Measurements from ENCODE around the gene NKAIN2. TPM values are rescaled to one million over a fixed set of nuclear protein-coding genes. Genes with fewer than 3 reads are reported as not detected.

The NKAIN2 gene
- total RNA-seq, 1 donor from 2014 or later: 4.6 TPM

DNA sequence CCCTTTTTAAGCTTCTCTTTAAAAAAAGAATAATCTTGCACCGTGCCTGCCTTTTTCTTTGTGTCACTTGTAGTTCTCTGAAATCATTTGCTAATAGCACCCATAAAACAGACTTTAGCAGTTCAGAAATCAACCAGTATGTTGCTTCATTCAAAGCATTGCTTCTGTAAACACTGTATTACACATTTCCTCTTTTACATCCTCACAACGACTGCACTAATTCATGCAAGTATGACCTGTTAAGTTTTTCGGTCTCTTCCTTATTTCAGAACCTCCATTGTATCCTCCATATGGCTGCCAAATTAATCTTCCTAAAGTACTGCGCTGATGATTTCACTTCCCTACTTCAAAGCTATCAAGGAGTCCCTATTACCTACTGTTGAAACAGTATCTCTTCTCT, 1015.7 kb downstream of the NKAIN2 start:
- DNase-seq (ENCODE audit: low spot score): no peak

DNA sequence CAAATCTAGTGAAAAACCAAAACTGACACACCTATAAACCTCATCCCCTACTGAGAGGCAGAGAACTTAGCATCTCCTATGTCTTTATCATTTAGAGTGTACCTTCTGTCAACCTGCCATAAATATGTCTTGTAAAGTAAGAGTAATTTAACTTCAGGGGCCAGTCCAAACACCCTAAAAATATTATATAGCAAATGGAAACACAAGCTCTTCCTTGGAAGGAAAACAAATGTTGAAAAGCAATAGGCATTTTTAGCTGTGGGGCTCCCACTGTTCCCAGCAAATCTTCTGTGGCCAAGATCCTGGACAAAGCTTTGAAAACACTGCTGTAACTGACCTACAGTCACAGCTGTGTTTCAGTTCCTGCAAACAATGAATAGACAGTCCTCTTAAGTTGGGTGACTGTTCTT, 1018.5 kb downstream of the NKAIN2 start:
- no peak for DNase-seq (ENCODE audit: low spot score)

DNA sequence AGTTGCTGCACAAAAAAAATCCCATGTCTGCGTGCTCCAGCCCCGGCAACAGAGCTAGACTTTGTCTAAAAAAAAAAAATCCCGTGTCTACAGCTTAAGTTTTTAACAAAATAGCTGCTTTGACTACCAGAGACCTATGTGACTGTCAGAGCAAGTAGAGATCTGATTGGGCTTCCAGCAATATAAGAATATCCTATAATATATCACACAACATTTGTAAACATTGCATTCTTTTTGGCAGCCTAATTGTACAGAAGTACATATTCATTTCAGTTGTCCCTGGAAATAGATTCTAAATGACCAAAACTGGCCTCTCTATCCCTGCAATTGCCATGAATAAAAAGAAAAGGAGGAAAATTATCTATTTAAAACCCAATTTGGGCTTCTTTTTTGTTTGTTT, 1019.1 kb downstream of the NKAIN2 start:
- DNase-seq (ENCODE audit: low spot score): no peak

DNA sequence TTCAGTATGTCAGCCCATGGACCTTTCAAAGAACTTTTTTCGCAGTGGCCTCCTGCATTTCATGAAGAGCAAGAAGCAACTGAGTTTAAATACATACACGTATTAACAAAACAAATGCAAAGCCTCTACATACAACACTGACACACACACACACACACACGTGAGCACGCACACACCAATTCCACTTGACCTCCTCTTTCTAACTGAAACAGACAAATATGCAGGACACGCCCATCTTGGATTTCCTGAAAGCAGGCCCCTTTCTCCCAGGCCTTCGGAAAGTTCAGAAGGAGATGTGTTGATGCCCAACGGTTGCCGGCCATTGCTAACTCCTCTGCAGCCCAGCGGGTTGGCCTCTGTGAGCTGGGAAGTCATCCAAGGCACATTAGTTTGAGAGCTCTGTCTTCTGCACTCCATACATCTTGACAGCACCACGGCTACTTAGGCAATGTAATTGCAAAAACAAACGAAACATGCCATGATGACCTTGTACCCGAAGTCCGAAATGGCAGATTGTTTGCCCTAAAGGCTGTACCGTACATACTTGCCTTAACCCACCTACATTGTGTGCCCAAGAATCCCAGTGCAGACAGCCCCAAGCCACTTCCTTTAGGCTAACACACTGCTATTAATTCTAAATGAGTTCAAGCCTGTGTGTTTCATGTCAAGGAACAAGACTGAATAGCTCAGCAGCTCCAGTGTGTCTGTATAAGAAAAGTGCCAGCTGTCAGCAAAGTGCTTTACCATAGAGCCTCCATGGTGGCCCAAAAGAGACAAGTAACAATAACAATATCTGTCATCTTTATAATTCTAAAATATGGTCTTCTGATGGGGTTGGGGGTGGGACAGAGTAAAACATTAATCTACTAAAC, 1019.8 kb downstream of the NKAIN2 start:
- DNase-seq (ENCODE audit: low spot score): peak; percentile 7

DNA sequence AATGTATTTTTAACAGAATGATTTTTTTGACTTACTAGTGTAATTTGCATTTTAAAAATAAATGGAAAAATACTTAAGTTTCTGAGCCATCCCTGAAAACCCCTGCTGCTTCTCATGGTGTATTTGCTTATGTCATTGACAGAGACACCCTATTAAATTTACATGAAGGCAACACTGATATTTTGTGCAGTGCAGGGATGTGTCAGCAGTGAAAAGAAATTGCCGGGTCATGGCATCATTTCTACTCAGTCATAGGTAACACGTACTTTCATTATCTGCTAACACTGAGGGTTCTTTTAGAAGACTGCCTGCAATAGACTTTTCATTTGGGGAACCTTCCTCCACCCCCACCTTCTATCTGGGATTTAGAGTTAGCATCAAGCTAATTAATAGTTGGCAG, 1021.9 kb downstream of the NKAIN2 start:
- DNase-seq (ENCODE audit: low spot score): no peak

DNA sequence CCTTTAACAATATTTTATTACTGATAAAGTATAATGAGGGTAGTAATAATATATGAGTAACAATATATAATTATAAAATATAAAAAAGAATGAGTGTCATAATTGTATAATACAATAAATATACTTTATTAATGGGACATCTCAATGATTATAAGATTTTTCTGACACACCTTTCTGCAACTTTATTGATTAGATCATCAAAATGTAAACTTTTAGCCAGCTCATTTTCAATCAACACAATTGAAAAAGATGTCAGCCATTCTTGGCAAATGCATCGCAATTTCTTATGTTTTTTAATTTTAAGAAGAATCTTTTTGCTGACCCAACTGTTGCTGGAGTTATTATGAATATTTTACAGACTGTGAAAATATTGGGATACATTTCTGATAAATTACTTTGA, 1026.2 kb downstream of the NKAIN2 start:
- no peak for DNase-seq (ENCODE audit: low spot score)

DNA sequence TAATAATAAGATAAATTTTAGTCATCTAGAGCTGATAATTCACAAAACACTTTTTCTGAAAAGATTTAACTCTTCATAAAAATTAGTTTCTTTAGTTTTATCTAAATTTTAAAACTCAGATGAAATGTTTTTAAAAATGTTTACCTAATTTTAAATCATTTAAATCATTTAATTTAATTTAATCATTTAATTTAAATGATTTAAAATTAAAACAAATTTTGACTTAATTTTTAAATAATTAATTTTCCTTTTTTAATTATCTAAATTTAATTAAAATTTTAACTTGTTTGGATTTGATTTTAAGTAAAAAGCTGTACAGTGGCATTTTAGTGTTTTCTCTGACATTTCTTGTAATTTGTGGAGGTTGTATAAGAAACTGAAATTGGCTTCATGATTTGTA, 1026.8 kb downstream of the NKAIN2 start:
- DNase-seq (ENCODE audit: low spot score): no peak

DNA sequence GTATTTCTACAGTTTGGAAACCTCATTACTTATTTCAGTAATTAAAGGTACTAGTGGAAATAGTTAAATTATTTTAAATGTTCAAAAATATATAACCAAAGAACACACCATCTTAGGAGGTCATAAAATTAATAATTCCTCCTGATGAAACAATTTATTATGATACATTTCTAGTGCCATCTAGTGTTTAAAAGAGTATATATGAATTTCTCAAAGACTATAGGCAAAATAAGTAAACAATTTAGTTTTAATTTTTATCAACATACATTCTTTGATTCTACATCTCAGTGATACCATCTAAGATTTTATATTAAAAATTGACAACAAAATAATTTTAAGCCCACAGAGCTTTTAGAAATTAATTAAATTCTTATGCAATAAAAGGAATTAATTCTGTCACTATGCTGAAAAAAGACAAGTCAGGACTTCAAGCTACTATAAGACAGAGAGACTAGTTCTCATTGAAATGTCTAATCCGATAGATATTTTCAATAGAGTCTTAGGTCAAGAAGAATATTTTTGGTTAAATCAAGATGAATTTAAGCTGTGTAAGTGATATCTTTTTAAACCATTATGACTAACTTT, 1050.8 kb downstream of the NKAIN2 start:
- no peak for DNase-seq (ENCODE audit: low spot score)

DNA sequence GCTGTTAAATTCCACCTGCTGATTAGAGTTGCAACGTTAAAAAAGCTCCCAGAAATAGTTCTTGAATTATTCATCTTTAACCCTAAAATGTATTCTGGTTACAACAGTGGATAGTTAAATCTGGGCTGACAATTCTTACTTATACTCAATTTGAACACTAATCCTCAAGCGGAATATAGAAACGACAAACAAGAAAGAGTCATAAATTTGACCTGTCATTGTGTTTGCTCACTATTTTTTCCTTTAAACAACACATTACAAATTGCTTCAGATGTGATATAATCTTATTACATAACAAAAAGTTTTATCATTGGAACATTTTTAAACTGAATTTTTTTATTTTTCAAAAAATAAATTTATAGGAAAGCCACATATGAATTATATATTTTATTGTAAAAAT, 1054.1 kb downstream of the NKAIN2 start:
- DNase-seq (ENCODE audit: low spot score): no peak

DNA sequence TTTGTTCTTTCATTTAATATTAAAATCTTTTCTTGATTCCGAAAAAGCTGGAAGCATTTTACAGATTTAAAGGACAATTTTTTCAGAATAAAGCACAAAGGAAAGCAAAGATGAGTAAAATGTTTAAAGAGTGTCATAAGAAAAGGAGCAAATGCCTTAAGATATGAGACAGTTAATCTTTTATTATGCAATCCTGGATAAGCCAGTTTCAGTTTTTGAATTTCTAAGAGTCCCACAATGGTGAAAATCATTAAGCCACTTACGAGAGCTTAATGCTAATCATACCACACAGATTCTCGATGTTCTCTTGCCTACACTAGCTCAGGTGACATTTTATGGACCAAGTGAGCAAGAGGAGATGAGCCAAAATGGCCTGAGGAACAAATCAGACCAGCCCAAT, 1054.9 kb downstream of the NKAIN2 start:
- no peak for DNase-seq (ENCODE audit: low spot score)

DNA sequence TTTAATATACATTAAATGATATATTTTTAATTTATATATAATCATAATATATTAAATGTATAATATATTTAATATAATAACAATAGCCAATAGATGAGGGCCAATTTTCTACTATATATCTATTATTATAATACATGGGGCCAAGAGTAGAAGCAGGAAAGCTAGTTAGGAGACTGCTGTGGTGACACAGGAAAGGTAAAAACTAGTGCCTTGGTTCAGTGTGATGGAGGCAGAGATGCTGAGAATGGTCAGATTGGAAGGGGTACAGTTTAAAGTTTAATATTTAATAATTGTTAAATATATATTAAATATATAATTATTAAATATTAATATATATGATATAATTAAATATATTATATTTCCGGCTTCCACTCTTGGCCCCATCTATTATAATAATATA, 1055.7 kb downstream of the NKAIN2 start:
- DNase-seq (ENCODE audit: low spot score): no peak

DNA sequence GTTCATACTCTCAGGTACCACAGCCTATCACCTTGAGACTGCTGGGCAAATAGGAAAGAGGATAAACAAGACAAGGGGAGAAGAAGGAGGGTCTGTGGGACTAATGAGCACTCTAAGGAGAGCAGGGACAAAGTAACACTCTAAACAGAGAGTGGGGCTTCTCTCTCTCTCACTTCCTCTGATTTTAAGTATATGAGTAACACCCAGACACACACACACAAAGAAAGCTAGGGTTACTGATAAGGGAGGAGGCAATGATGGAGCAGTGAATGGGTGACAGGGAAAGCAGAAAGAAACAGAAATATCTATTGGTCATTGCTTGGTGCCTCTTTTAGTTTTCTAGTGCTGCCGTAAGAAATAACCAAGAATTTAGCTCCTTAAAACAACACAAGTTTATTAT, 1062.4 kb downstream of the NKAIN2 start:
- no peak for DNase-seq (ENCODE audit: low spot score)

DNA sequence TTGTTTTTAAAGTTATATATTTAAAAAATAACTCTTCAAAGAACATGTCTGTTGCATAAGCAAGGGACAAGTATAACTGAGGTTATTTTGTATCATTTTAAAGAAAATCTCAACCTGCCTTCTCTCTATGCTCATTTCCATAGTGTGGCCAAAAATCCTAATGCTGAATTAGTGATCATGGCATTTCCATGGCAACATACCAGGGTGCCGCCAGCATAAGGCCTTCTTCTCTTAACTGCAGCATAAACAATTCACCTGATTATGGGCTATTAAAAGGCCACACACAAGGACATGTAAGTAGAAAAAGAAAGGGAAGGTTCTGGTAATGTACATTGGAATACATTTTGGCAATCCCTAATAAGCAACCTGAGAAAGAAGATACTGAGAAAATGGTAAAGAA, 1063.5 kb downstream of the NKAIN2 start:
- DNase-seq (ENCODE audit: low spot score): no peak

DNA sequence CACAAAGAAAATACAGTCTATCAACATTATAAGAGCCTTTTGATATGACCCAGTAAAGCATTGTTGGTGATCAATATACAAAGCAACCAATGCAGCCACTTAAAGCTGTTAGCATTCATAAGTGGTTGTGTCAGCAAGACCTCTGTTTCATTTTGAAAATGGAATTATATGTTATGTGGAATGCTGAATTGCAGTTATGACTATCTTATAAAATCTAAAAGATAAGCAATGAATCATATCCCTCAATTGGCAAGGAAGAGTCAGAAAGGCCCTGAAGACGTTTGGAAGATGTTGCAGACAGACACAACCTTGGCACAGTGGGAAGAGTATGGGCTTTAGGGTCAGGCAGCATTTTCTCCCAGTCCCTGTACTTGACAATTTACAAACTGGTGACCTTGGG, 1064.8 kb downstream of the NKAIN2 start:
- no peak for DNase-seq (ENCODE audit: low spot score)

DNA sequence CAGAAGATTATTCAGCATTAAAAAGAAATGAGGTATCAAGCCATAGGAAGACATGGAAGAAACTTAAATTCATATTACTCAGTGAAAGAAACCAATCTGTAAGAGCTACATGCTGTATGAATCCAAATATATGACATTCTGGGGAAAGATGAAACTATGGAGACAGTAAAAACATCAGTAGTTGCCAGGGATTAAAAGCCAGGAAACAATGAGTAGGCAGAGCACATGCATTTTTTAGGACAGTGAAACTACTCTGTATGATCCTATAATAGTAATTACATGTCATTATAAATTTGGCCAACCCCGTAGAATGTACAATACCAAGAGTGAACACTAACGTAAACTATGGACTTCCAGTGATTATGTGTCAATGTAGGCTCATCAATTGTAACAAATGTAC, 1065.8 kb downstream of the NKAIN2 start:
- no peak for DNase-seq (ENCODE audit: low spot score)

DNA sequence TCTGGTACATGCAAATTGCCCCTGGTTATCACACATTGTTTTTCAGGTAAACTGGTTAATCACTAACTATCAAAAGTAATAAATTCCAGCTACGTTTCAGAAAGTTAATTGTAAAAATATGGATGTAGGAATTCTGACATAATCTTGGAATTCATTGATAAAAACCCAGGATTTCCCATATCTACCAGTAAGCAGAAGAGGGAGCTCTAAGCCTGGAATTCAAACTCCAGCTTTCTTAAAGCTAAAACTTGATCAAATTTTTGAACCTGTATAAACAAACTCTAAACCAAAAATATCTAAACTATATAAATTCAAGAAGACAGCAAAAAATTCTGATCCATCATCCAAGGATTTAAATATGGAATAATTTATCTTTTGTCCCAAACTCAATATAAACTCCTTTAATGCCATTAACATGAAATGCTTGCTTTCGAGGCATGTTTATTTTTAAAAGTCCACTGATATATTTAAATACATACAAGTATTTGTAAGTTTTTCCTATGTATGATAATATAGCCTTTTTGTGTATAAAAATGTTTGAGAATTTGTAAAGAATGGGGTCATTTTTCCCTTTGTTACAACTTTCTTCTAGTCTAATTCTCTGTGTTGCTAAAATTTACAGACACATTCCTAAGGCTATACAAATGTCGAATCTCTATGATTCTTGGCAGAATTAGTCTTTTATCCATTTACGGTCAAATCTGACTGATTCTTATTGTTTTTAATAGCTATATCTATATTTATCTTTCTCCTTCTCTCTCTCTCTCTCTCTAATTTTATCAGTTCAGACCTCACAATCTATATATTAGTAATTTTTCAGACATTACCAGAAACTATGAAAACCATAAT, 1067.2 kb downstream of the NKAIN2 start:
- DNase-seq (ENCODE audit: low spot score): peak; percentile 46

DNA sequence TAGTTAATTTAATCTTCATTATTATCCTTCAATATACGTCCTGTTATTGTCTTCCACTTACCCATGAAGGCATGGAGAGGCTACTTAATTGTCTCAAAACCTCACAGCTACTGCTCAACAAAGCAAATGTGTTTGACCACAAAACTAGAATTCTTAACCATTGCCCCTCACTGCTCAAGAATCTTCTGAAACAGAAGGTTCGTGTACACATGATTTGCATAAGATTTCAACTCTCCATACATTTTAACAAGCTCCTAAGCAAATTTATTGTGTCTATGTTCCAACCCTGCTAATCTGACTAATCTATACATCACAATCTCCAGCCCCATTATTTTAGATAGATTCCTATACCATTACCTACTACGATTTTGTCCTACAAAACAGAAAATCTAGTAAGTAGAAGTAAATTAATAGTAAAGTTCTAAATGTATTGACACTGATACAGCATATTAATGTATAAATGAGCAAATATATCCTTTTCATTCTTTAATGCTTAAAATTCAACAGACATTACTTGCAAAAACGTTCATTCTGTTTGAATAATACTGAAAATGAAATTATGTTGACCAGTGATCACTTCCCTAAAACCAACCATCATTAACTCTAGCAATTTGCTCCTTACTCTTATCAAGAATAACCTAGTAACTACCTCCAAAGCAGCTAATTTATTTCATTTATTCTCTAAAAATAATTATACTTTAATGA, 1068.8 kb downstream of the NKAIN2 start:
- DNase-seq (ENCODE audit: low spot score): no peak

DNA sequence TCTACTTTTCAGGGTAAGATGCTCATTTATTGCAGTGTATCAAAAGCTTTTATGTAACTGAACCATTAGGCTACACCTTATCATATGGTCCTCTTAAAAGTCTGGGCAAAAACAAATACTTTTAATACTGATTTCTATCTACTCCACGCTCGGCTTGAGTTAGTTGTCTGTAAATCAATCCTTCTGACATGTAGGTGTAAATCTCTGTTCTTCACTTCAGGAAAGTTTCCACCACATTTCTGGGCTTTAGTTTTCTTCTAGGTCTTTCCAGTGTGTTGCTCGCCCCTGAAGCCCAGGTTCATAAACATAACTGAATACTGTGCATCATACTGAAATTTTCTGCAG, 1069.4 kb downstream of the NKAIN2 start:
- DNase-seq (ENCODE audit: low spot score): no peak
